A549 (cell line): ENCODE results near the gene FRS2. TPM values are rescaled to one million over a fixed set of nuclear protein-coding genes. Genes with fewer than 3 reads are reported as not detected.

Experiments used
- ATAC-seq, 2 experiments: fragments of 200-7000 bp in 1 of 2; fragments of >200 bp in 1 of 2; cut with Nextera tagmentation in 1 of 2; cut with Tn5 transposase in 1 of 2; 3 replicates each; pipeline versions ENCODE4 v1.8.0 to v1.9.1; 2018 to 2020; ENCODE audit warnings: mild to moderate bottlenecking in 1 of 2, moderate library complexity in 1 of 2
- CTCF ChIA-PET: fragments of 300-600 bp; sonication (Branson Sonifier 250); formaldehyde crosslinking; extraction: SDS; loops from one replicate; lab custom pipeline; 2021; ENCODE audit warnings: antibody characterized with exemption, inconsistent platforms; lab: Yijun Ruan, JAX
- POLR2A ChIA-PET: fragments of 350-600 bp; formaldehyde crosslinking; extraction: SDS; loops from one replicate; lab custom pipeline; 2021; ENCODE audit warnings: antibody characterized with exemption, inconsistent platforms; lab: Yijun Ruan, JAX
- DNase-seq, 2 experiments: peaks; one replicate each; pipeline versions ENCODE4 v3.0.0 to v3.0.0-alpha.2; 2011 to 2016; ENCODE audit warnings: low read depth in 1 of 2, low spot score in 1 of 2
- FAIRE-seq: peaks from 2 replicates; lab custom pipeline; 2011; peaks lifted over from hg19 to GRCh38; lab: Jason Lieb, UNC
- H3K27ac ChIP-seq, 2 experiments: fragments of >200 bp; sonication (Bioruptor Twin); formaldehyde crosslinking; 3 replicates each; pipeline ENCODE4 v1.5.1; 2016 to 2017
- H3K4me1 ChIP-seq: fragments of >200 bp; sonication (Bioruptor Twin); formaldehyde crosslinking; 3 replicates; pipeline ENCODE4 v1.6.1; 2016
- H3K4me2 ChIP-seq: fragments of >200 bp; sonication (Bioruptor Twin); formaldehyde crosslinking; 3 replicates; pipeline ENCODE4 v1.6.1; 2016
- H3K4me3 ChIP-seq: fragments of >200 bp; sonication (Bioruptor Twin); formaldehyde crosslinking; 3 replicates; pipeline ENCODE4 v1.5.1; 2016
- H3K9me3 ChIP-seq: fragments of >200 bp; sonication (Bioruptor Twin); formaldehyde crosslinking; 3 replicates; pipeline ENCODE4 v1.6.1; 2016
- CEBPB ChIP-seq, 2 experiments: fragments of >200 bp in 1 of 2; sonication (Bioruptor Twin) in 1 of 2; formaldehyde crosslinking in 1 of 2; IDR thresholded peaks; 2 replicates each; pipeline ENCODE4 v1.6.1; 2012 to 2016
- CHD4 ChIP-seq: fragments of 200-600 bp; sonication (generic); IDR thresholded peaks from 2 replicates; pipeline ENCODE4 v1.6.1; 2016; ENCODE audit warnings: antibody characterized with exemption, mild to moderate bottlenecking, borderline replicate concordance
- EHMT2 ChIP-seq: fragments of 200-600 bp; sonication (generic); IDR thresholded peaks from 2 replicates; pipeline ENCODE4 v1.6.1; 2016; ENCODE audit warnings: antibody characterized with exemption, low read depth, mild to moderate bottlenecking, moderate library complexity
- EP300 ChIP-seq, 2 experiments: fragments of >200 bp; sonication (Bioruptor Twin); formaldehyde crosslinking; IDR thresholded peaks; 2 replicates in 1 of 2; 3 replicates in 1 of 2; pipeline ENCODE4 v1.6.1; 2016 to 2017
- FOSL2 ChIP-seq, 2 experiments: fragments of 450-650 bp in 1 of 2; fragments of >200 bp in 1 of 2; sonication (Bioruptor Twin) in 1 of 2; formaldehyde crosslinking; IDR thresholded peaks; 2 replicates each; pipeline versions ENCODE4 v1.5.0 to v1.6.1; 2016 to 2020; ENCODE audit warnings: mild to moderate bottlenecking in 1 of 2, moderate library complexity in 1 of 2
- FOXS1 ChIP-seq: fragments of 250-450 bp; sonication (Bioruptor Pico); IDR thresholded peaks from 2 replicates; pipeline ENCODE4 v1.5.0; 2020; ENCODE audit warnings: mild to moderate bottlenecking, moderate library complexity
- GATA3 ChIP-seq: IDR thresholded peaks from 2 replicates; pipeline ENCODE4 v1.6.1; 2012; ENCODE audit warnings: borderline replicate concordance
- HOXB13 ChIP-seq: fragments of 250-450 bp; sonication (Bioruptor Pico); IDR thresholded peaks from 2 replicates; pipeline ENCODE4 v1.5.0; 2020; ENCODE audit warnings: low read depth, mild to moderate bottlenecking, moderate library complexity
- HOXB5 ChIP-seq: fragments of 250-450 bp; sonication (Bioruptor Pico); IDR thresholded peaks from 2 replicates; pipeline ENCODE4 v1.5.0; 2020; ENCODE audit warnings: mild to moderate bottlenecking, moderate library complexity
- JUN ChIP-seq, 2 experiments: fragments of >200 bp; sonication (Bioruptor Twin); formaldehyde crosslinking; IDR thresholded peaks; 2 replicates in 1 of 2; 3 replicates in 1 of 2; pipeline ENCODE4 v1.6.1; 2016 to 2017
- KDM1A ChIP-seq: fragments of 200-600 bp; sonication (generic); IDR thresholded peaks from 2 replicates; pipeline ENCODE4 v1.6.1; 2016; ENCODE audit warnings: low read depth, mild to moderate bottlenecking
- KDM5A ChIP-seq: fragments of 200-600 bp; sonication (generic); IDR thresholded peaks from 2 replicates; pipeline ENCODE4 v1.6.1; 2016; ENCODE audit warnings: antibody characterized with exemption, mild to moderate bottlenecking
- MAFK ChIP-seq: fragments of 450-650 bp; IDR thresholded peaks from 2 replicates; pipeline ENCODE4 v1.6.1; 2014; ENCODE audit not compliant: partially characterized antibody
- POLR2A ChIP-seq: IDR thresholded peaks from 2 replicates; pipeline ENCODE4 v1.6.1; 2012; ENCODE audit warnings: mild to moderate bottlenecking, low read length
- POLR2AphosphoS2 ChIP-seq: conservative IDR thresholded peaks from 2 replicates; pipeline ENCODE4 v1.6.1; 2012; ENCODE audit warnings: low read length, improper control_type of control experiment, inconsistent platforms
- RAD21 ChIP-seq, 2 experiments: fragments of >200 bp in 1 of 2; sonication (Bioruptor Twin) in 1 of 2; formaldehyde crosslinking in 1 of 2; IDR thresholded peaks in 1 of 2; conservative IDR thresholded peaks in 1 of 2; 2 replicates in 1 of 2; 3 replicates in 1 of 2; pipeline ENCODE4 v1.6.1; 2012 to 2018; ENCODE audit warnings: inconsistent platforms in 1 of 2
- SMC3 ChIP-seq: fragments of >200 bp; sonication (Bioruptor Twin); formaldehyde crosslinking; IDR thresholded peaks from 3 replicates; pipeline ENCODE4 v1.6.1; 2018; ENCODE audit warnings: inconsistent platforms
- SREBF2 ChIP-seq: fragments of 450-650 bp; IDR thresholded peaks from 2 replicates; pipeline ENCODE4 v1.6.1; 2014; ENCODE audit warnings: mild to moderate bottlenecking, moderate library complexity
- TP53 ChIP-seq: fragments of 250-450 bp; sonication (Bioruptor Pico); IDR thresholded peaks from 2 replicates; pipeline ENCODE4 v1.5.0; 2021; ENCODE audit warnings: mild to moderate bottlenecking, moderate library complexity
- ZFP36 ChIP-seq: fragments of 450-650 bp; IDR thresholded peaks from 2 replicates; pipeline ENCODE4 v1.6.1; 2014; ENCODE audit warnings: borderline replicate concordance; ENCODE audit not compliant: partially characterized antibody
- ZSCAN20 ChIP-seq: fragments of 250-450 bp; sonication (Bioruptor Pico); IDR thresholded peaks from 2 replicates; pipeline ENCODE4 v1.8.0; 2022; ENCODE audit warnings: mild to moderate bottlenecking, moderate library complexity
- WGBS: methylation state at CpG from one replicate; pipeline ENCODE4 v1.1.6; 2017; ENCODE audit errors: missing lambda C conversion rate; 5-methylcytosine and 5-hydroxymethylcytosine counted together
- polyA plus RNA-seq, 4 experiments: library from polyadenylated mRNA; depleted of rRNA in 3 of 4; stranded (reverse); fragments of >200 nt; fragmentation: RNase III in 1 of 4; extraction: RNeasy Plus Mini Kit Qiagen cat#74134 plus additional on column Dnase treatment in 1 of 4; gene quantifications; 2 replicates in 3 of 4; 3 replicates in 1 of 4; pipeline ENCODE4 v1.2.3, GENCODE V29; 2011 to 2017
- TF ChIP-seq, protein P1 (sequence below): fragments of 250-450 bp; sonication (Bioruptor Pico); IDR thresholded peaks from 2 replicates; pipeline ENCODE4 v1.5.0; 2020; ENCODE audit warnings: low read depth, mild to moderate bottlenecking, moderate library complexity
- TF ChIP-seq, protein P2 (sequence below): fragments of 150-350 bp; IDR thresholded peaks from 2 replicates; pipeline ENCODE4 v1.6.1; 2014; ENCODE audit warnings: low read depth, mild to moderate bottlenecking, low read length

The FRS2 gene
- polyA plus RNA-seq, 2 of the 4 experiments (the other 2 are of a cell fraction), result 14.9 to 28.6 TPM

DNA sequence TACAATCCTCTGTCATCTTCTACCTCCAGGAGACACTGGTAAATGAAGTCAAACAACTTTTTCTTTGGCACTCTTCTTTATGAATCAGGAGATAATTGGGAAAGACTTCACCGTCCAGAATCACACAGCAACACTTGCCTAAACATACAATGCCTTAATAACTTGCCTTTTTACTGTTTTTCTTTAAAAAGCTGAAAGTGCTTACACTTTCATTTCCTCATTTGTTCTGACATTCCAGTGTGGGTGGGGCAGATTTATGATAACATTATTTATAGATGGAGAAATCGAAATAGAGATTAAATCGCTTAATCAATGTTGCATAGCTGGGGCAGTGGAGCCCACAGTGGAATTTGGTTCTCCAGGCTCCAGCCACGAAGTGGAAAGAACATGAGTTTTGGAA is 2.8 kb upstream of the FRS2 start:
- no peak overlapping the region for H3K4me2 ChIP-seq
- no peak for TF ChIP-seq EHMT2
- no peak for TF ChIP-seq SREBF2
- no peak for TF ChIP-seq ZSCAN20 (CRISPR knock-in tag)
- no peak for TF ChIP-seq MAFK
- no peak for TF ChIP-seq CHD4
- TF ChIP-seq, protein P1, sequence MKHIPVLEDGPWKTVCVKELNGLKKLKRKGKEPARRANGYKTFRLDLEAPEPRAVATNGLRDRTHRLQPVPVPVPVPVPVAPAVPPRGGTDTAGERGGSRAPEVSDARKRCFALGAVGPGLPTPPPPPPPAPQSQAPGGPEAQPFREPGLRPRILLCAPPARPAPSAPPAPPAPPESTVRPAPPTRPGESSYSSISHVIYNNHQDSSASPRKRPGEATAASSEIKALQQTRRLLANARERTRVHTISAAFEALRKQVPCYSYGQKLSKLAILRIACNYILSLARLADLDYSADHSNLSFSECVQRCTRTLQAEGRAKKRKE (CRISPR knock-in tag), result no peak
- TF ChIP-seq FOXS1, result no peak
- TF ChIP-seq, protein P2, sequence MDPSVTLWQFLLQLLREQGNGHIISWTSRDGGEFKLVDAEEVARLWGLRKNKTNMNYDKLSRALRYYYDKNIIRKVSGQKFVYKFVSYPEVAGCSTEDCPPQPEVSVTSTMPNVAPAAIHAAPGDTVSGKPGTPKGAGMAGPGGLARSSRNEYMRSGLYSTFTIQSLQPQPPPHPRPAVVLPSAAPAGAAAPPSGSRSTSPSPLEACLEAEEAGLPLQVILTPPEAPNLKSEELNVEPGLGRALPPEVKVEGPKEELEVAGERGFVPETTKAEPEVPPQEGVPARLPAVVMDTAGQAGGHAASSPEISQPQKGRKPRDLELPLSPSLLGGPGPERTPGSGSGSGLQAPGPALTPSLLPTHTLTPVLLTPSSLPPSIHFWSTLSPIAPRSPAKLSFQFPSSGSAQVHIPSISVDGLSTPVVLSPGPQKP, result no peak
- TF ChIP-seq POLR2A, result no peak
- no peak for TF ChIP-seq POLR2AphosphoS2
- no peak for TF ChIP-seq CEBPB (IDR thresholded peaks at IDR 0.05)
- no peak for TF ChIP-seq HOXB5 (CRISPR knock-in tag)
- TF ChIP-seq KDM5A, result no peak
- no peak for TF ChIP-seq JUN (IDR thresholded peaks at IDR 0.05)
- no peak for TF ChIP-seq SMC3
- no peak for TF ChIP-seq EP300 (IDR thresholded peaks at IDR 0.05)
- TF ChIP-seq RAD21 (conservative IDR thresholded peaks at IDR 0.05 in 1 of 2, IDR thresholded peaks at IDR 0.05 in 1 of 2), result no peak
- no peak for TF ChIP-seq TP53 (CRISPR knock-in tag)
- DNase-seq, result no peak
- no peak overlapping the region for H3K4me3 ChIP-seq
- no peak for ATAC-seq
- no peak for FAIRE-seq
- ChIA-PET CTCF (interaction anchor here (1.0 kb wide), 1 partner anchor 52 kb away, joined by 3 read pairs; no protein-coding TSS in a partner anchor), POLR2A (interaction anchor here (0.5 kb wide), 1 partner anchor 218 kb away, joined by 3 read pairs; no protein-coding TSS in a partner anchor)
- no peaks in the 10 kb centered on the region for H3K9me3 ChIP-seq
- 70% methylated on average over 4 of the region's 4 CpGs for WGBS
- no peak overlapping the region for H3K27ac ChIP-seq
- peaks cover 19% of the 10 kb centered on the region; the same call in 2 of the 3 replicates for H3K4me1 ChIP-seq

DNA sequence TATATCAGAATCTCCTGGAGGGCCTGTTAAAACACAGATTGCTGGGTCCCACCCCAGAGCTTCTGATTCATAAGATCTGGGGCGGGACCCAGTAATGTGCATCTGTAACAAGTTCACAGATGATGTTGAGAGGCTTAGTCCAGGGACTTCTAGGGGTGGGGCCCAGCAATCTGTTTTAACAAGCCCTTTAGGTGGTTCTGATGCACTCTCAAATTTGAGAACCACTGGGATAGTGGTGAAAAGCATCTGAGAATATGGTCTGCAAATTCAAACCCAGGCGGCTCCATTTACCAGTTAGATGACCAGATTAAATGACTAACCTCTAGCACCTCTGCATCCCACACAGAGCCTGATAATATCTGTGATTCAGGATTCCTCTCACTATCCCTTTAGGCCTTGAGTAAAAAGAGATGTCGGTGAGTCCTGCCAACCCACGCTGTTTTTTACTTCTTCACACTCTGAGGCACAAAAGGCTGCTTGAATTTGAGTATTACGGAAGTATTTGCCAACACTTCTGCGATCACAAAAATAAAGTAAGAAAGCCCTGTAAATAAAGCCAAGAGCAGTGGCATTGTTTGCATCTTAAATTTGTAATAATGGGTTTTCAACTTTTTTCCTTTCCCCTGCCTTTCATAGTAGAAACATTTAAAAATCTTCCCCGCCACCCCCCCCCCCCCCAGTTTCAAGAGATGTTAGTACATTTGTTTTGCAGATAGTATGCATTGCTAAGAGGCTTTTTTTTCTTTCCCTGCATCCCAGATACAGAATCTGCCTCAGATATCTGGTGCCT is 1.8 kb upstream of the FRS2 start:
- FAIRE-seq, result no peak
- H3K9me3 ChIP-seq, result no peaks in the 10 kb centered on the region
- no peak for ATAC-seq
- TF ChIP-seq CHD4 (no peak), ZSCAN20 (CRISPR knock-in tag) (no peak), KDM1A (no peak), GATA3 (no peak), FOSL2 (IDR thresholded peaks at IDR 0.05) (no peak), FOSL2 (CRISPR knock-in tag; IDR thresholded peaks at IDR 0.05) (no peak), ZFP36 (no peak), HOXB13 (CRISPR knock-in tag) (no peak)
- 0 out of 6 replicates have a peak overlapping the region, but pooled peaks of 1 of the 2 experiments have one; percentile 3 for H3K27ac ChIP-seq
- no peak overlapping the region for H3K4me3 ChIP-seq
- DNase-seq, result peak in 1 of 2 experiments; percentile 12
- H3K4me2 ChIP-seq, result no peak overlapping the region
- WGBS, result 82% methylated on average over 7 of the region's 7 CpGs
- ChIA-PET CTCF (interaction anchor here (0.6 to 3.6 kb wide), 2 partner anchors 103 to 171 kb away, joined by 3 to 29 read pairs; no protein-coding TSS in a partner anchor), POLR2A (interaction anchor here (0.6 kb wide), 1 partner anchor 524 kb away, joined by 3 read pairs; no protein-coding TSS in a partner anchor)
- peaks cover 30% of the 10 kb centered on the region; the same call in 2 of the 3 replicates for H3K4me1 ChIP-seq
